Fibroblast of pulmonary artery (primary cell): ENCODE results near the gene TMEM69.
"Not testable (repeated sequence)": the region's sequence is repeated elsewhere in the genome, so short reads cannot be mapped to it uniquely, and the experiment has no call there.

Experiments
- DNase-seq: peaks from one replicate; pipeline ENCODE4 v3.0.0-alpha.2; 2010; ENCODE audit warnings: low read depth
- H3K4me3 ChIP-seq: replicated peaks from 2 replicates; pipeline ENCODE4 v1.5.1; 2011; ENCODE audit warnings: low read depth, mild to moderate bottlenecking, control low read depth, low read length, moderate library complexity
- CTCF ChIP-seq: IDR thresholded peaks from 2 replicates; pipeline ENCODE4 v1.5.1; 2011; ENCODE audit warnings: mild to moderate bottlenecking, control low read depth, low read length, inconsistent platforms; ENCODE audit errors: missing control alignments

TMEM69 gene

GRCh38 chr1:45718289-45718688 is 30.3 kb downstream of the TMEM69 start:
- DNase-seq = no peak
- no peak overlapping the region for H3K4me3 ChIP-seq
- TF ChIP-seq CTCF = no peak

GRCh38 chr1:45721207-45721606 is 33.2 kb downstream of the TMEM69 start:
- no peak overlapping the region for H3K4me3 ChIP-seq
- DNase-seq = peak; percentile 17
- TF ChIP-seq CTCF = no peak

- peak; percentile 36 for DNase-seq
- no peak for TF ChIP-seq CTCF
Measured at GRCh38 chr1:45722809-45723208, 34.8 kb downstream of the TMEM69 start.

GRCh38 chr1:45723248-45723930 is 35.4 kb downstream of the TMEM69 start:
- H3K4me3 ChIP-seq = no peak overlapping the region
- DNase-seq = no peak
- no peak for TF ChIP-seq CTCF

More at GRCh38 chr1:45722809-45723208, 34.8 kb downstream of the TMEM69 start:
- no peak overlapping the region for H3K4me3 ChIP-seq

- DNase-seq, H3K4me3 ChIP-seq: not testable (repeated sequence)
Measured at GRCh38 chr1:45726007-45726406, 38.0 kb downstream of the TMEM69 start.

GRCh38 chr1:45730075-45730779 is 42.2 kb downstream of the TMEM69 start:
- peak; percentile 63 for DNase-seq
- no peak overlapping the region for H3K4me3 ChIP-seq
- no peak for TF ChIP-seq CTCF

- TF ChIP-seq CTCF = no peak
- H3K4me3 ChIP-seq = no peak overlapping the region
- no peak for DNase-seq
Measured at GRCh38 chr1:45730780-45731319, 42.9 kb downstream of the TMEM69 start.
